ENCODE data around the gene FAM107A.

The FAM107A gene

DNA sequence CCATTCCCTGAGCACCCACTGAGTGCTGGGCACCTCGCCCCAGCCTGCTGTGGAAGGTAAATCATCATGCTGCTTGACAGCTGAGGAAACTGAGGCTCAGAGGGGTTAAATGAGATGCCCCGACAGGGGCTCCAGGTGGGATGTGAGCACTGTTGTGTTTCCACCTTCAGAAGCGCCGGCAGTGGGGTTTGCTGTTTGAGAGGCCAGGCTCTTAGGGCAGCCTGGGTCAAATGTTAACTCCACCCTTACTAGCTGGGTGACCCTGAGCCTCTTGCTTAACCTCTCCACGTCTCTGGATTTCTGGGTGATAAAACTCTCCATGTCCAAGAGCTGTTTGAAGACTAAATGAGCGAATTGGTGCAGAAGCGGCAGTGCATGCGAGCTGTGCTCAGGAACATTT, 46.3 kb upstream of the FAM107A start:
- no peak for TF ChIP-seq ZNF70 (CRISPR knock-in tag; IDR thresholded peaks at IDR 0.05)
- no peak for TF ChIP-seq TOX (CRISPR knock-in tag; IDR thresholded peaks at IDR 0.05; ENCODE audit: borderline replicate concordance)
- TF ChIP-seq ZNF565 (CRISPR knock-in tag; conservative IDR thresholded peaks at IDR 0.05; ENCODE audit: low read depth), result no peak
- TF ChIP-seq, protein P1, sequence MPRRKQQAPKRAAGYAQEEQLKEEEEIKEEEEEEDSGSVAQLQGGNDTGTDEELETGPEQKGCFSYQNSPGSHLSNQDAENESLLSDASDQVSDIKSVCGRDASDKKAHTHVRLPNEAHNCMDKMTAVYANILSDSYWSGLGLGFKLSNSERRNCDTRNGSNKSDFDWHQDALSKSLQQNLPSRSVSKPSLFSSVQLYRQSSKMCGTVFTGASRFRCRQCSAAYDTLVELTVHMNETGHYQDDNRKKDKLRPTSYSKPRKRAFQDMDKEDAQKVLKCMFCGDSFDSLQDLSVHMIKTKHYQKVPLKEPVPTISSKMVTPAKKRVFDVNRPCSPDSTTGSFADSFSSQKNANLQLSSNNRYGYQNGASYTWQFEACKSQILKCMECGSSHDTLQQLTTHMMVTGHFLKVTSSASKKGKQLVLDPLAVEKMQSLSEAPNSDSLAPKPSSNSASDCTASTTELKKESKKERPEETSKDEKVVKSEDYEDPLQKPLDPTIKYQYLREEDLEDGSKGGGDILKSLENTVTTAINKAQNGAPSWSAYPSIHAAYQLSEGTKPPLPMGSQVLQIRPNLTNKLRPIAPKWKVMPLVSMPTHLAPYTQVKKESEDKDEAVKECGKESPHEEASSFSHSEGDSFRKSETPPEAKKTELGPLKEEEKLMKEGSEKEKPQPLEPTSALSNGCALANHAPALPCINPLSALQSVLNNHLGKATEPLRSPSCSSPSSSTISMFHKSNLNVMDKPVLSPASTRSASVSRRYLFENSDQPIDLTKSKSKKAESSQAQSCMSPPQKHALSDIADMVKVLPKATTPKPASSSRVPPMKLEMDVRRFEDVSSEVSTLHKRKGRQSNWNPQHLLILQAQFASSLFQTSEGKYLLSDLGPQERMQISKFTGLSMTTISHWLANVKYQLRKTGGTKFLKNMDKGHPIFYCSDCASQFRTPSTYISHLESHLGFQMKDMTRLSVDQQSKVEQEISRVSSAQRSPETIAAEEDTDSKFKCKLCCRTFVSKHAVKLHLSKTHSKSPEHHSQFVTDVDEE (CRISPR knock-in tag; IDR thresholded peaks at IDR 0.05), result no peak
- TF ChIP-seq ESRRG (CRISPR knock-in tag; IDR thresholded peaks at IDR 0.05), result no peak
- TF ChIP-seq, protein P2, sequence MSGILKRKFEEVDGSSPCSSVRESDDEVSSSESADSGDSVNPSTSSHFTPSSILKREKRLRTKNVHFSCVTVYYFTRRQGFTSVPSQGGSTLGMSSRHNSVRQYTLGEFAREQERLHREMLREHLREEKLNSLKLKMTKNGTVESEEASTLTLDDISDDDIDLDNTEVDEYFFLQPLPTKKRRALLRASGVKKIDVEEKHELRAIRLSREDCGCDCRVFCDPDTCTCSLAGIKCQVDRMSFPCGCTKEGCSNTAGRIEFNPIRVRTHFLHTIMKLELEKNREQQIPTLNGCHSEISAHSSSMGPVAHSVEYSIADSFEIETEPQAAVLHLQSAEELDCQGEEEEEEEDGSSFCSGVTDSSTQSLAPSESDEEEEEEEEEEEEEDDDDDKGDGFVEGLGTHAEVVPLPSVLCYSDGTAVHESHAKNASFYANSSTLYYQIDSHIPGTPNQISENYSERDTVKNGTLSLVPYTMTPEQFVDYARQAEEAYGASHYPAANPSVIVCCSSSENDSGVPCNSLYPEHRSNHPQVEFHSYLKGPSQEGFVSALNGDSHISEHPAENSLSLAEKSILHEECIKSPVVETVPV (CRISPR knock-in tag; IDR thresholded peaks at IDR 0.05), result no peak
- TF ChIP-seq, protein P3, sequence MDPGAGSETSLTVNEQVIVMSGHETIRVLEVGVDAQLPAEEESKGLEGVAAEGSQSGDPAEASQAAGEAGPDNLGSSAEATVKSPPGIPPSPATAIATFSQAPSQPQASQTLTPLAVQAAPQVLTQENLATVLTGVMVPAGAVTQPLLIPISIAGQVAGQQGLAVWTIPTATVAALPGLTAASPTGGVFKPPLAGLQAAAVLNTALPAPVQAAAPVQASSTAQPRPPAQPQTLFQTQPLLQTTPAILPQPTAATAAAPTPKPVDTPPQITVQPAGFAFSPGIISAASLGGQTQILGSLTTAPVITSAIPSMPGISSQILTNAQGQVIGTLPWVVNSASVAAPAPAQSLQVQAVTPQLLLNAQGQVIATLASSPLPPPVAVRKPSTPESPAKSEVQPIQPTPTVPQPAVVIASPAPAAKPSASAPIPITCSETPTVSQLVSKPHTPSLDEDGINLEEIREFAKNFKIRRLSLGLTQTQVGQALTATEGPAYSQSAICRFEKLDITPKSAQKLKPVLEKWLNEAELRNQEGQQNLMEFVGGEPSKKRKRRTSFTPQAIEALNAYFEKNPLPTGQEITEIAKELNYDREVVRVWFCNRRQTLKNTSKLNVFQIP (CRISPR knock-in tag; IDR thresholded peaks at IDR 0.05; ENCODE audit: borderline replicate concordance, low read depth), result no peak
- TF ChIP-seq, protein P4, sequence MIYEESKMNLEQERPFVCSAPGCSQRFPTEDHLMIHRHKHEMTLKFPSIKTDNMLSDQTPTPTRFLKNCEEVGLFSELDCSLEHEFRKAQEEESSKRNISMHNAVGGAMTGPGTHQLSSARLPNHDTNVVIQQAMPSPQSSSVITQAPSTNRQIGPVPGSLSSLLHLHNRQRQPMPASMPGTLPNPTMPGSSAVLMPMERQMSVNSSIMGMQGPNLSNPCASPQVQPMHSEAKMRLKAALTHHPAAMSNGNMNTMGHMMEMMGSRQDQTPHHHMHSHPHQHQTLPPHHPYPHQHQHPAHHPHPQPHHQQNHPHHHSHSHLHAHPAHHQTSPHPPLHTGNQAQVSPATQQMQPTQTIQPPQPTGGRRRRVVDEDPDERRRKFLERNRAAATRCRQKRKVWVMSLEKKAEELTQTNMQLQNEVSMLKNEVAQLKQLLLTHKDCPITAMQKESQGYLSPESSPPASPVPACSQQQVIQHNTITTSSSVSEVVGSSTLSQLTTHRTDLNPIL (CRISPR knock-in tag; IDR thresholded peaks at IDR 0.05; ENCODE audit: low read depth), result no peak
- TF ChIP-seq ZNF8 (CRISPR knock-in tag; IDR thresholded peaks at IDR 0.05), result no peak
- TF ChIP-seq CSDC2 (CRISPR knock-in tag; IDR thresholded peaks at IDR 0.05), result no peak
- no peak for TF ChIP-seq SNAI2 (CRISPR knock-in tag; IDR thresholded peaks at IDR 0.05)
- no peak for TF ChIP-seq ZC3H10 (CRISPR knock-in tag; IDR thresholded peaks at IDR 0.05)
- no peak for TF ChIP-seq ZFP3 (CRISPR knock-in tag; IDR thresholded peaks at IDR 0.05)
- TF ChIP-seq, protein P5, sequence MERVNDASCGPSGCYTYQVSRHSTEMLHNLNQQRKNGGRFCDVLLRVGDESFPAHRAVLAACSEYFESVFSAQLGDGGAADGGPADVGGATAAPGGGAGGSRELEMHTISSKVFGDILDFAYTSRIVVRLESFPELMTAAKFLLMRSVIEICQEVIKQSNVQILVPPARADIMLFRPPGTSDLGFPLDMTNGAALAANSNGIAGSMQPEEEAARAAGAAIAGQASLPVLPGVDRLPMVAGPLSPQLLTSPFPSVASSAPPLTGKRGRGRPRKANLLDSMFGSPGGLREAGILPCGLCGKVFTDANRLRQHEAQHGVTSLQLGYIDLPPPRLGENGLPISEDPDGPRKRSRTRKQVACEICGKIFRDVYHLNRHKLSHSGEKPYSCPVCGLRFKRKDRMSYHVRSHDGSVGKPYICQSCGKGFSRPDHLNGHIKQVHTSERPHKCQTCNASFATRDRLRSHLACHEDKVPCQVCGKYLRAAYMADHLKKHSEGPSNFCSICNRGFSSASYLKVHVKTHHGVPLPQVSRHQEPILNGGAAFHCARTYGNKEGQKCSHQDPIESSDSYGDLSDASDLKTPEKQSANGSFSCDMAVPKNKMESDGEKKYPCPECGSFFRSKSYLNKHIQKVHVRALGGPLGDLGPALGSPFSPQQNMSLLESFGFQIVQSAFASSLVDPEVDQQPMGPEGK (CRISPR knock-in tag; IDR thresholded peaks at IDR 0.05; ENCODE audit: borderline replicate concordance), result no peak
- no peak for TF ChIP-seq PPARA (CRISPR knock-in tag; IDR thresholded peaks at IDR 0.05; ENCODE audit: borderline replicate concordance)
- no peak for TF ChIP-seq ARNTL (CRISPR knock-in tag; IDR thresholded peaks at IDR 0.05; ENCODE audit: borderline replicate concordance, low read depth)
- TF ChIP-seq GLIS3 (CRISPR knock-in tag; IDR thresholded peaks at IDR 0.05), result no peak
- no peak for TF ChIP-seq RARB (CRISPR knock-in tag; IDR thresholded peaks at IDR 0.05)
- TF ChIP-seq OSR1 (CRISPR knock-in tag; IDR thresholded peaks at IDR 0.05), result no peak
- TF ChIP-seq ISL1 (CRISPR knock-in tag; IDR thresholded peaks at IDR 0.05), result no peak
- no peak for ATAC-seq

DNA sequence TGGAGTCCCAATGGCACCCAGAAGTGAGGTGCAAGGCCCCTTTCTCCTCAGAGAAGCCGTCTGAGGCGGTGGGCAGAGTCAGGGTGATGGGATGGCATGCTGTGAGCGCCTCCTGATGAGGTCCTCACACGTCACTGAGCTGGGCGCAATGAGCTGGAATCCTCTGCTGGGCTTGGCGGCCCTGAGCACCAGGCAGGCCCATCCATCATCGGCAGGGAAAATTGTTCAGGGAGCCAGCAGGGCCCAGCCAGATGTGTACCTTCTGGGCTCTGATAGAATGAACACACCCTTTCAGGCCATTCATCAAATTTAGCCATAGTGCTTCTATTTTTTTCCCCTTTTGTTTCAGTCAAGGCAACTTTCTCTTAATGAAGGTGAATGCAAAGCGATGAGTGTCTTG, 45.7 kb upstream of the FAM107A start:
- ATAC-seq, result no peak
- TF ChIP-seq OSR1 (CRISPR knock-in tag; IDR thresholded peaks at IDR 0.05), result no peak
- TF ChIP-seq ZNF8 (CRISPR knock-in tag; IDR thresholded peaks at IDR 0.05), result no peak

DNA sequence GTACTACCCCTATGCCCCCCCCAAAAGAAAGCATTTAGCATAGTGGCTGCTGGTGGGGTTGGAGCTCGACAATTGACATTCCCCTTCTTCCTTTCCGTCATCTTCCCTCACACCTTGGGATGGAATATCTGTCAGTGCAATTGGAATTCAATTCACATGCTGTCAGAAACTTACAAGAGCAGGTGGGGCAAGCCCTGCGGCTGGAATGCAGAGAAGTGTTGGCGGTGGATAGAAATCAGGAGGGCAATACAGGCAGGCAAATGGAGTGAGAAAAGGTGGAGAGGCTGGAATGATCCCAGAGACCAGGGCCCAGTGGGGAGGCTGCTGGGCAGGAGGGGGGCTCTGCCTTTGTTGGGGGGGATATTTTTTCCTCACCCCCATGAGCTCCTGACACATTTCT, 45.2 kb upstream of the FAM107A start:
- TF ChIP-seq CSDC2 (CRISPR knock-in tag; IDR thresholded peaks at IDR 0.05) (no peak), ARNTL (CRISPR knock-in tag; IDR thresholded peaks at IDR 0.05; ENCODE audit: borderline replicate concordance, low read depth) (no peak), RARB (CRISPR knock-in tag; IDR thresholded peaks at IDR 0.05) (no peak), PPARA (CRISPR knock-in tag; IDR thresholded peaks at IDR 0.05; ENCODE audit: borderline replicate concordance) (no peak), ESRRG (CRISPR knock-in tag; IDR thresholded peaks at IDR 0.05) (no peak), ZNF8 (CRISPR knock-in tag; IDR thresholded peaks at IDR 0.05) (no peak), ZNF565 (CRISPR knock-in tag; conservative IDR thresholded peaks at IDR 0.05; ENCODE audit: low read depth) (no peak), TOX (CRISPR knock-in tag; IDR thresholded peaks at IDR 0.05; ENCODE audit: borderline replicate concordance) (no peak), TCF4 (CRISPR knock-in tag; IDR thresholded peaks at IDR 0.05; ENCODE audit: borderline replicate concordance) (no peak)
- TF ChIP-seq, protein P3 (CRISPR knock-in tag; IDR thresholded peaks at IDR 0.05; ENCODE audit: borderline replicate concordance, low read depth), result no peak
- TF ChIP-seq, protein P4 (CRISPR knock-in tag; IDR thresholded peaks at IDR 0.05; ENCODE audit: low read depth), result no peak
- no peak for ATAC-seq

Measured in SK-N-SH treated with all-trans-retinoic acid at 6 μM for 48 hours (cell line).